IMR-90 (cell line): ENCODE measurements around the gene RAB43. TPM values are rescaled to one million over a fixed set of nuclear protein-coding genes. Genes with fewer than 3 reads are reported as not detected.

Experiments used
- ATAC-seq: fragments of 200-7000 bp; cut with Tn5 transposase; 2 replicates; pipeline ENCODE4 v1.9.1; 2020; ENCODE audit warnings: low read depth, mild to moderate bottlenecking, moderate library complexity
- BruUV-seq: library from RNA; stranded (reverse); fragments of 400-500 nt; replicated peaks from 2 replicates; lab custom pipeline; 2021; lab: Mats Ljungman, UMichigan
- CTCF ChIA-PET: fragments of 300-600 bp; formaldehyde crosslinking; extraction: SDS; loops from one replicate; lab custom pipeline; 2021; ENCODE audit warnings: antibody characterized with exemption; lab: Yijun Ruan, JAX
- POLR2A ChIA-PET: fragments of 300-600 bp; sonication (Branson Sonifier 250); formaldehyde crosslinking; loops from one replicate; lab custom pipeline; 2022; ENCODE audit warnings: antibody characterized with exemption; ENCODE audit not compliant: unreplicated experiment; lab: Charles Lee
- DNase-seq: peaks from one replicate; pipeline ENCODE4 v3.0.0; 2013
- H2AFZ ChIP-seq: replicated peaks from 2 replicates; pipeline ENCODE3; 2013; ENCODE audit warnings: low read length, mild to moderate bottlenecking; ENCODE audit not compliant: poor library complexity
- H2AK5ac ChIP-seq: 2 replicates; pipeline ENCODE4 v1.6.1; 2013; ENCODE audit warnings: low read depth, low read length, inconsistent platforms
- H2AK9ac ChIP-seq: replicated peaks from 2 replicates; pipeline ENCODE3; 2013; ENCODE audit warnings: mild to moderate bottlenecking, low read depth, low read length, moderate library complexity; ENCODE audit not compliant: poor library complexity
- H2BK120ac ChIP-seq: 2 replicates; pipeline ENCODE4 v1.6.1; 2013; ENCODE audit warnings: low read depth, low read length, inconsistent platforms
- H2BK15ac ChIP-seq: 3 replicates; pipeline ENCODE4 v1.6.1; 2013; ENCODE audit warnings: low read depth, low read length, inconsistent platforms
- H2BK20ac ChIP-seq: 2 replicates; pipeline ENCODE4 v1.6.1; 2013; ENCODE audit warnings: low read depth, mild to moderate bottlenecking, inconsistent platforms, low read length, moderate library complexity
- H2BK5ac ChIP-seq: 2 replicates; pipeline ENCODE4 v1.6.1; 2013; ENCODE audit warnings: mild to moderate bottlenecking, low read depth, low read length, inconsistent platforms; ENCODE audit not compliant: poor library complexity, severe bottlenecking
- H3K14ac ChIP-seq: replicated peaks from 2 replicates; pipeline ENCODE4 v1.6.1; 2013; ENCODE audit warnings: low read depth, low read length, inconsistent platforms
- H3K18ac ChIP-seq: 2 replicates; pipeline ENCODE4 v1.6.1; 2013; ENCODE audit warnings: low read depth, low read length, control low read depth
- H3K23ac ChIP-seq: 2 replicates; pipeline ENCODE4 v1.6.1; 2013; ENCODE audit warnings: low read depth, low read length, inconsistent platforms
- H3K27ac ChIP-seq: 2 replicates; pipeline ENCODE4 v1.5.1; 2013; ENCODE audit warnings: mild to moderate bottlenecking, control low read depth, low read length; ENCODE audit not compliant: insufficient read depth
- H3K27me3 ChIP-seq: 2 replicates; pipeline ENCODE4 v1.6.1; 2013; ENCODE audit warnings: low read length; ENCODE audit not compliant: control insufficient read depth, insufficient read depth
- H3K36me3 ChIP-seq: 2 replicates; pipeline ENCODE4 v1.6.1; 2013; ENCODE audit warnings: low read length, mixed read lengths; ENCODE audit not compliant: control insufficient read depth, insufficient read depth
- H3K4ac ChIP-seq: 2 replicates; pipeline ENCODE4 v1.6.1; 2013; ENCODE audit warnings: low read depth, low read length, inconsistent platforms
- H3K4me1 ChIP-seq: 2 replicates; pipeline ENCODE4 v1.6.1; 2013; ENCODE audit warnings: low read length, mixed read lengths; ENCODE audit not compliant: control insufficient read depth, insufficient read depth
- H3K4me2 ChIP-seq: 2 replicates; pipeline ENCODE4 v1.6.1; 2013; ENCODE audit warnings: low read depth, mild to moderate bottlenecking, control low read depth, low read length, moderate library complexity
- H3K4me3 ChIP-seq: 2 replicates; pipeline ENCODE4 v1.5.1; 2013; ENCODE audit warnings: low read depth, mild to moderate bottlenecking, control low read depth, low read length, moderate library complexity; ENCODE audit not compliant: insufficient read depth
- H3K56ac ChIP-seq: 2 replicates; pipeline ENCODE4 v1.6.1; 2013; ENCODE audit warnings: low read length, inconsistent platforms; ENCODE audit not compliant: insufficient read depth; ENCODE audit errors: extremely low read depth
- H3K79me1 ChIP-seq, 2 experiments: 2 replicates each; pipeline ENCODE4 v1.6.1; 2013; ENCODE audit warnings: low read length in 2 of 2, inconsistent platforms in 1 of 2, low read depth in 1 of 2
- H3K9ac ChIP-seq: 2 replicates; pipeline ENCODE4 v1.6.1; 2013; ENCODE audit warnings: low read depth, low read length, control low read depth
- H3K9me1 ChIP-seq: 2 replicates; pipeline ENCODE4 v1.6.1; 2013; ENCODE audit warnings: low read length, inconsistent platforms; ENCODE audit not compliant: insufficient read depth
- H3K9me3 ChIP-seq: 2 replicates; pipeline ENCODE4 v1.6.1; 2013; ENCODE audit warnings: low read length; ENCODE audit not compliant: control insufficient read depth, insufficient read depth
- H4K20me1 ChIP-seq: 2 replicates; pipeline ENCODE4 v1.6.1; 2013; ENCODE audit warnings: low read length, inconsistent platforms; ENCODE audit not compliant: insufficient read depth
- H4K5ac ChIP-seq: 2 replicates; pipeline ENCODE4 v1.6.1; 2013; ENCODE audit warnings: mild to moderate bottlenecking, low read depth, low read length, control low read depth
- H4K8ac ChIP-seq, 2 experiments: 2 replicates each; pipeline ENCODE4 v1.6.1; 2013; ENCODE audit warnings: low read depth in 2 of 2, low read length in 2 of 2, control low read depth in 1 of 2, inconsistent platforms in 1 of 2
- H4K91ac ChIP-seq: 2 replicates; pipeline ENCODE4 v1.6.1; 2013; ENCODE audit warnings: low read depth, low read length, inconsistent platforms; ENCODE audit not compliant: insufficient read depth
- BHLHE40 ChIP-seq: fragments of 150-350 bp; IDR thresholded peaks from 2 replicates; pipeline ENCODE4 v1.6.1; 2016; ENCODE audit warnings: mild to moderate bottlenecking, low read depth, low read length
- CHD1 ChIP-seq: IDR thresholded peaks from 2 replicates; pipeline ENCODE4 v1.6.1; 2012; ENCODE audit warnings: low read depth, low read length, improper control_type of control experiment
- FOS ChIP-seq: fragments of 150-350 bp; IDR thresholded peaks from 2 replicates; pipeline ENCODE4 v1.6.1; 2016; ENCODE audit warnings: low read depth, low read length
- MAFK ChIP-seq: IDR thresholded peaks from 2 replicates; pipeline ENCODE4 v1.6.1; 2012; ENCODE audit warnings: low read depth, low read length, improper control_type of control experiment
- RAD21 ChIP-seq: IDR thresholded peaks from 2 replicates; pipeline ENCODE4 v1.6.1; 2012; ENCODE audit warnings: low read length, improper control_type of control experiment
- WGBS, 2 experiments: methylation state at CpG; one replicate each; pipeline versions ENCODE4 v1.1.5 to v1.1.7; 2013; ENCODE audit warnings: missing lambda C conversion rate in 2 of 2; ENCODE audit not compliant: insufficient read length in 1 of 2; ENCODE audit errors: extremely low coverage in 2 of 2; 5-methylcytosine and 5-hydroxymethylcytosine counted together
- dilution Hi-C: fragments of 300-500 bp; cut with HindIII; formaldehyde crosslinking; loops from one replicate; pipeline ENCODE4 v1.14.3; 2018; ENCODE audit warnings: low sequenced_read_pairs; ENCODE audit not compliant: unreplicated experiment
- in situ Hi-C: fragments of 300-500 bp; cut with MboI; formaldehyde crosslinking; loops from 3 replicates; pipeline ENCODE4 v1.14.3; 2019; ENCODE audit warnings: low sequenced_read_pairs, inconsistent platforms, mixed read lengths
- intact Hi-C: fragments of 100-400 bp; cut with micrococcal nuclease; formaldehyde crosslinking; loops from 2 replicates; pipeline ENCODE4 v1.10.0; 2022
- polyA plus RNA-seq, 3 experiments: library from polyadenylated mRNA; depleted of rRNA; stranded (reverse); fragments of >200 nt; gene quantifications; 2 replicates each; pipeline ENCODE4 v1.2.3, GENCODE V29; 2012; ENCODE audit warnings: low replicate concordance in 1 of 3
- total RNA-seq: library from RNA; depleted of rRNA; stranded (reverse); fragments of >200 nt; gene quantifications from 2 replicates; pipeline ENCODE4 v1.2.3, GENCODE V29; 2012
- TF ChIP-seq, protein P1 (sequence below): fragments of 150-350 bp; IDR thresholded peaks from 2 replicates; pipeline ENCODE4 v1.6.1; 2016; ENCODE audit warnings: low read depth, mild to moderate bottlenecking, low read length, moderate library complexity, borderline replicate concordance
- TF ChIP-seq, protein P2 (sequence below): fragments of 150-350 bp; IDR thresholded peaks from 2 replicates; pipeline ENCODE4 v1.6.1; 2017; ENCODE audit warnings: mild to moderate bottlenecking, antibody characterized with exemption, low read length, low read depth

The RAB43 gene
- total and polyA plus RNA-seq, 2 of the 4 experiments (the other 2 are of a cell fraction): 9.9 to 14.0 TPM

DNA sequence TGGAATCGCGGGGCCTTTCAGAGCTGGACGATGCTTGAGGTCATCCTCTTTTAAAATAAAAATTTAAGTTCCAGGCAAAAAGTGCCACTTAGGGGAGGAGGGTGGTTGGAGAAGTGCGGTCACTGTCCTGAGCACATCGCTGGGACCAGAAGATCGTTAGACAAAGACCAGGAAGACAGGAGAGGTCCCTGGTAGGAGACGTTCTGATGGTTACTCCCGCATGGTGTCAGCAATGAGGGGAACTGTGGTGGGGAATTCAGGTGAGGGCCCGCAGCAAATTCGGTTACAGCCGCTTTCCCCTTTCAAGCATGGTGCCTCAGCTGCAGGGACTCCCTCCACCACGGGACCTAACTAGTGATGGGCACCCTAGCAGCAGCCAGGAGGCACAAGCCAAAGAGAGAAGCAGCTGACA, 40.3 kb upstream of the RAB43 start:
- Histone ChIP-seq H3K9me1 (0 out of 2 replicates have a peak, but pooled peaks cover 4% of the 10 kb centered on the region), H3K4me3 (peak overlapping the region; percentile 67), H4K91ac (peak overlapping the region; percentile 90; the same call in 1 of the 2 replicates), H3K9ac (peak overlapping the region; percentile 83), H4K20me1 (no peaks in the 10 kb centered on the region), H2BK20ac (no peak overlapping the region), H3K4ac (peak overlapping the region; percentile 89), H3K27me3 (no peaks in the 10 kb centered on the region), H3K18ac (no peak overlapping the region), H3K56ac (peak overlapping the region; percentile 89), H3K9me3 (no peaks in the 10 kb centered on the region), H3K27ac (peak overlapping the region; percentile 85), H3K23ac (peak overlapping the region; percentile 89), H2BK15ac (no peak overlapping the region), H2BK5ac (peak overlapping the region; percentile 73), H2AFZ (peak overlapping the region; percentile 99), H3K79me1 (peaks cover 9 to 39% of the 10 kb centered on the region in 2 experiments), H3K4me2 (peak overlapping the region; percentile 84), H3K36me3 (peaks cover 13% of the 10 kb centered on the region), H2BK120ac (no peak overlapping the region; the same call in 1 of the 2 replicates), H2AK9ac (peak overlapping the region; percentile 75), H3K14ac (peak overlapping the region; percentile 80), H4K5ac (peak overlapping the region; percentile 77), H2AK5ac (peak overlapping the region; percentile 76), H3K4me1 (peaks cover 2% of the 10 kb centered on the region), H4K8ac (peak overlapping the region; percentile 66 to 96)
- dilution Hi-C loops: no loop called here
- DNase-seq: peak; percentile 8
- BruUV-seq: no TSS peak
- intact Hi-C loops: loop anchor here (1.0 kb wide), 3 partner anchors 83 to 192 kb away; partner anchors contain the start of gene COPG1
- in situ Hi-C loops: no loop called here
- WGBS, 2 experiments: no CpG with 5 or more reads among the region's 12 CpGs
- CTCF ChIA-PET: interaction anchor here (0.6 to 2.1 kb wide), 6 partner anchors 18 to 192 kb away, joined by 3 to 23 read pairs (median 4); no protein-coding TSS in a partner anchor
- TF ChIP-seq MAFK: no peak
- TF ChIP-seq, protein P1, sequence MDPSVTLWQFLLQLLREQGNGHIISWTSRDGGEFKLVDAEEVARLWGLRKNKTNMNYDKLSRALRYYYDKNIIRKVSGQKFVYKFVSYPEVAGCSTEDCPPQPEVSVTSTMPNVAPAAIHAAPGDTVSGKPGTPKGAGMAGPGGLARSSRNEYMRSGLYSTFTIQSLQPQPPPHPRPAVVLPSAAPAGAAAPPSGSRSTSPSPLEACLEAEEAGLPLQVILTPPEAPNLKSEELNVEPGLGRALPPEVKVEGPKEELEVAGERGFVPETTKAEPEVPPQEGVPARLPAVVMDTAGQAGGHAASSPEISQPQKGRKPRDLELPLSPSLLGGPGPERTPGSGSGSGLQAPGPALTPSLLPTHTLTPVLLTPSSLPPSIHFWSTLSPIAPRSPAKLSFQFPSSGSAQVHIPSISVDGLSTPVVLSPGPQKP: no peak
- no peak for TF ChIP-seq CHD1
- TF ChIP-seq RAD21: no peak
- TF ChIP-seq FOS: no peak
- no peak for TF ChIP-seq BHLHE40
- TF ChIP-seq, protein P2, sequence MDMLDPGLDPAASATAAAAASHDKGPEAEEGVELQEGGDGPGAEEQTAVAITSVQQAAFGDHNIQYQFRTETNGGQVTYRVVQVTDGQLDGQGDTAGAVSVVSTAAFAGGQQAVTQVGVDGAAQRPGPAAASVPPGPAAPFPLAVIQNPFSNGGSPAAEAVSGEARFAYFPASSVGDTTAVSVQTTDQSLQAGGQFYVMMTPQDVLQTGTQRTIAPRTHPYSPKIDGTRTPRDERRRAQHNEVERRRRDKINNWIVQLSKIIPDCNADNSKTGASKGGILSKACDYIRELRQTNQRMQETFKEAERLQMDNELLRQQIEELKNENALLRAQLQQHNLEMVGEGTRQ: no peak
- POLR2A ChIA-PET: interaction anchor here (0.5 kb wide), 1 partner anchor 34 kb away, joined by 3 read pairs; no protein-coding TSS in a partner anchor
- ATAC-seq: peak; percentile 15
